Erythroblast (primary cell): ENCODE measurements around the gene LIN9.

ENCODE experiments used
- GATA1 ChIP-seq: IDR thresholded peaks from 2 replicates; pipeline ENCODE4 v1.6.1; 2011; ENCODE audit warnings: low read depth, mild to moderate bottlenecking, control low read depth, low read length, moderate library complexity
- POLR2A ChIP-seq: IDR thresholded peaks from 2 replicates; pipeline ENCODE4 v1.6.1; 2011; ENCODE audit warnings: mild to moderate bottlenecking, low read length

DNA sequence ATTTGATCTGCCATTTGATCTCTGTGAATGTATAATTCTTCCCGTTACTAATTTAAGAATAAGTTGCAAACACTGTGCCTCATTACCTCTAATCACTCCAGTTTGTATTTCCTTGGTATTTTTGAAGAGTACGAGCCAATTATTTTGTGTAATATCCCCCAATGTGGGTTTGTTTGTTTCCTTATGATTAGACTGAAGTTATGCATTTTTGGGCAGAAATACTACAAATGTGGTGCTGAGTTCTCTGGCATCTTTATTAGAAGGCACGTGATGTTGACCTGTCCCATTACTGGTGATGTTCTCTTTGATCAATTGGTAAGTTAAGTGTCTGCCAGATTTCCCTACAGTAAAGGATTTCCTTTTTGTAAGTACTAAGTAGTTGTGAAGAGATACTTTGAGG, 75.2 kb downstream of the LIN9 start:
- TF ChIP-seq POLR2A (no peak), GATA1 (no peak)
